ENCODE measurements around the gene HTT-AS. TPM values are rescaled to one million over a fixed set of nuclear protein-coding genes. Genes with fewer than 3 reads are reported as not detected.

HTT-AS gene
- total RNA-seq, 1 donor from 2014 or later: not detected

DNA sequence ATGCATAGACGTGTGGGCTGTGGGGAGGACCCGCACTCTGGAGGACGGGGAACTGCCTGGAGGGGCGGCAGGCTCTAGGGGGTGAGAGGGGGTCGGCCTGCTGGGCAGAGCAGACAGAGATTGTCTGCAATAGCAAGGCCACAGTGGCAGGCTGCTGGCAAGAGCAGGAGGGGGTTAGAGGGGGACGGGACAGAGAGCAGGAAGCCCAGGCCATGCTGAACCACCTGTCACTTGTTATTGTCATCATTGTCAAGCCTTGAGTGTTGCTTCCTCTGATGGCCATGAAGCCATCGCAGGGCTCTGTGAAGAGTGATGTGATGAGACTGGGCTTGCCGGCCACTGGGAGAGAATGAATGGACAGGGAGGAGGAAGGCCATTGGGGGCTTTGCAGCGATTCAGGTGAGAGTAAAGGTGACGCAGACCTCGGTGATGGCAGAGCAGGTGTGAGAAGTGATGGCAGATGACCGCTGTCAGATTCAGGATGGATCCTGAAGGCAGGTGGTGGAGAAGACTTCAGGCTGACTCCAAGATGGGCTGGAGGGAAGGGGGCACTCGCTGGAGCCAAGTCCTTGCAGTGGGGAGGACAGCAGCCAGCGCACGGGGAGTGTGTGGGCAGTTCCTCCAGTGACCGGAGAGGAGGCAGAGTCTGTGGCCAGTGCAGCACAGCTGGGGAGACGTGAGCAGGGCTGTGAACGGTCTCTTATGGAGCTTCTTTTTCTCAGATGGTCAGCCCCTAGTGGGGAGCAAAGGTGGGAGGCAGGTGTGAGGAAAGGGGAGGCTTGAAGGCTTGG is 43.6 kb downstream of the HTT-AS start:
- no peak overlapping the region for H3K4me3 Mint-ChIP-seq (ENCODE audit: unreplicated experiment)
- TF ChIP-seq CTCF (IDR thresholded peaks at IDR 0.05; ENCODE audit: unreplicated experiment): no peak

DNA sequence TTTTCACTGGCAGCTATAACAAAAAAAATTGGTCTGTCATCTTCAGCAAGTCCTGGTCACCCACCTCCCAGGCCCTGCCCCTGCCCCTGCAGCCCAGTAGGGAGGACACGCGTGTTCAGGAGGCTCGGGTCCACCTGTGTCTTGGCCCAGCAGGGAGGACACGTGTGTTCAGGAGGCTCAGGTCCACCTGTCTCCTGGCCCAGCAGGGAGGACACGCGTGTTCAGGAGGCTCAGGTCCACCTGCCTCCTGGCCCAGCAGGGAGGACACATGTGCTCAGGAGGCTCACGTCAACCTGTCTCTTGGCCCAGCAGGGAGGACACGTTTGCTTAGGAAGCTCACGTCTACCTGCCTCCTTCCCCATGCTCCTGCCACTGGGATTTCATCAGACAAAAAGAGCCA is 44.9 kb downstream of the HTT-AS start:
- Mint-ChIP-seq H3K4me3 (ENCODE audit: unreplicated experiment) (no peak overlapping the region), H3K27ac (ENCODE audit: unreplicated experiment) (no peak overlapping the region), H3K27me3 (ENCODE audit: unreplicated experiment) (peaks cover 7% of the 10 kb centered on the region), H3K9me3 (ENCODE audit: unreplicated experiment) (no peaks in the 10 kb centered on the region), H3K36me3 (ENCODE audit: low read depth, unreplicated experiment) (no peaks in the 10 kb centered on the region), H3K4me1 (ENCODE audit: unreplicated experiment) (no peaks in the 10 kb centered on the region)
- no peak for DNase-seq (ENCODE audit: low spot score)
- no peak for TF ChIP-seq CTCF (IDR thresholded peaks at IDR 0.05; ENCODE audit: unreplicated experiment)

More for the DNA sequence above, 43.6 kb downstream of the HTT-AS start:
- Mint-ChIP-seq H3K9me3 (ENCODE audit: unreplicated experiment) (no peaks in the 10 kb centered on the region), H3K27ac (ENCODE audit: unreplicated experiment) (no peak overlapping the region), H3K36me3 (ENCODE audit: low read depth, unreplicated experiment) (no peaks in the 10 kb centered on the region), H3K27me3 (ENCODE audit: unreplicated experiment) (peaks cover 7% of the 10 kb centered on the region), H3K4me1 (ENCODE audit: unreplicated experiment) (no peaks in the 10 kb centered on the region)
- DNase-seq (ENCODE audit: low spot score): no peak

DNA sequence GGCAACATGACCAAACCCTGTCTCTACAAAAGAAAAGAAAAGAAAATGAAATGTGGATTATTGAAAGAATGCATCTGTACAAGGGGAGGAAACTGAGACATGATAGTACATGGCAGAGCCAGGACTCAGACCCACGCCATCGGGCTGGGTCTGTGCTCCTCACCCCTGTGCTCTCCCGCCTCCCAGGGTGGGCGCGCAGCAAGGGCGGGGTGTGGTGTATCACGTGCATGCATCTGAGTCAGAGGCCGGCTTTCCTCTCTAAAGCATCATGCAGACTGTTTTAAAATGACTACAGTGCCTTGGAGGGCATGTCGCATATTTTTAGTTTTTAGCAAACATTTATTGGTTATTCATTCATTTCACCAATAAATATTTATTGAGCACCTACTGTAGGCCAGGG is 47.8 kb downstream of the HTT-AS start:
- H3K36me3 Mint-ChIP-seq (ENCODE audit: low read depth, unreplicated experiment): no peaks in the 10 kb centered on the region
- peaks cover 6% of the 10 kb centered on the region for H3K27me3 Mint-ChIP-seq (ENCODE audit: unreplicated experiment)
- H3K4me3 Mint-ChIP-seq (ENCODE audit: unreplicated experiment): no peak overlapping the region
- no peak for TF ChIP-seq CTCF (IDR thresholded peaks at IDR 0.05; ENCODE audit: unreplicated experiment)
- no peak for DNase-seq (ENCODE audit: low spot score)
- H3K9me3 Mint-ChIP-seq (ENCODE audit: unreplicated experiment): no peaks in the 10 kb centered on the region
- no peak overlapping the region for H3K27ac Mint-ChIP-seq (ENCODE audit: unreplicated experiment)
- H3K4me1 Mint-ChIP-seq (ENCODE audit: unreplicated experiment): no peaks in the 10 kb centered on the region

GRCh38 chr4:3025881-3026280 is 48.5 kb downstream of the HTT-AS start:
- Mint-ChIP-seq H3K9me3 (ENCODE audit: unreplicated experiment) (no peaks in the 10 kb centered on the region), H3K4me1 (ENCODE audit: unreplicated experiment) (no peaks in the 10 kb centered on the region), H3K36me3 (ENCODE audit: low read depth, unreplicated experiment) (no peaks in the 10 kb centered on the region), H3K4me3 (ENCODE audit: unreplicated experiment) (no peak overlapping the region), H3K27ac (ENCODE audit: unreplicated experiment) (no peak overlapping the region), H3K27me3 (ENCODE audit: unreplicated experiment) (peaks cover under 1% of the 10 kb centered on the region)
- TF ChIP-seq CTCF (IDR thresholded peaks at IDR 0.05; ENCODE audit: unreplicated experiment): no peak
- no peak for DNase-seq (ENCODE audit: low spot score)

- DNase-seq (ENCODE audit: low spot score): no peak
- Mint-ChIP-seq H3K27me3 (ENCODE audit: unreplicated experiment) (peaks cover 2% of the 10 kb centered on the region), H3K4me1 (ENCODE audit: unreplicated experiment) (no peaks in the 10 kb centered on the region), H3K9me3 (ENCODE audit: unreplicated experiment) (no peaks in the 10 kb centered on the region), H3K36me3 (ENCODE audit: low read depth, unreplicated experiment) (no peaks in the 10 kb centered on the region), H3K4me3 (ENCODE audit: unreplicated experiment) (no peak overlapping the region), H3K27ac (ENCODE audit: unreplicated experiment) (no peak overlapping the region)
- no peak for TF ChIP-seq CTCF (IDR thresholded peaks at IDR 0.05; ENCODE audit: unreplicated experiment)
Observed at GRCh38 chr4:3022651-3023050, 51.7 kb downstream of the HTT-AS start.
